Renal cortex interstitium (tissue), 11 donors: ENCODE results near the gene TOP1. TPM values are rescaled to one million over a fixed set of nuclear protein-coding genes. Genes with fewer than 3 reads are reported as not detected.
"Not testable (repeated sequence)": the region's sequence is repeated elsewhere in the genome, so short reads cannot be mapped to it uniquely, and the experiment has no call there.

Experiments used
- DNase-seq, 11 donors: peaks; one replicate each; pipeline ENCODE4 v3.0.0-alpha.2; 2013; ENCODE audit warnings: low read depth in 9 of 11, low spot score in 4 of 11; ENCODE audit errors: extremely low read depth in 1 of 11
- polyA plus RNA-seq, 3 donors: library from polyadenylated mRNA; unstranded; fragments of 120-200 nt; gene quantifications; one replicate each; pipeline ENCODE4 v1.2.1, GENCODE V29; 2013; ENCODE audit not compliant: insufficient read length in 3 of 3

TOP1 gene
- polyA plus RNA-seq, 3 donors = 102 to 124 (median 115) TPM

DNA sequence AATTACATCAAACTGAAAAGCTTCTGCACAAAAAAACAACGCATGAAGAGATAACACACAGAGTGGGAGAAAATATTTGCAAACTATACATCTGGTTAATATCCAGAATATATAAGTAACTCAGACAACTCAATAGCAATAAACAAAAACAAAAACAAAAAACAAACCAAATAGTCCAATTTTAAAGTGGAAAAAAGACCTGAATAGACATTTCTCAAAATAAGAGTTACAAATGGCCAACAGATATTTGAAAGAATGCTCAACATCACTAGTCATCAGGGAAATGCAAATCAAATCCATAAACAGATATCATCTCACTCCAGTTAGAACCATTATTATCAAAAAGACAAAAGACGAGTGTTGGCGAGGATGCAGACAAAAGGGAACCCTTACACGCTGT, 28.8 kb upstream of the TOP1 start:
- DNase-seq = no peak

DNA sequence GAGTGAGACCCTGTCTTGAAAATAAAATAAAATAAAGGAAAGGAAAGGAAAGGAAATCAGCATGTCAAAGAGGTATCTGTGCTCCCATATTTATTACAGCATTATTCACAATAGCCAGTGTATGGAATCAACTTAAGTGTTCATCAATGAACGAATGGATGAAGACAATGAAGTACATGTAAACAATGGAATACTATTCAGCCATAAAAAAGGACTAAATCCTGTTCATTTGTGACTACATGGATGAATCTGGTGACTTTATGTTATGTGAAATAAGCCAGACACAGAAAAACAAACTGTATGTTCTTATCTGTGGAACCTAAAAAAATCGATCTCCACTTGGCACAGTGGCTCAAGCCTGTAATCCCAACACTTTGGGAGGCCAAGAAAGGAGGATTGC, 28.0 kb upstream of the TOP1 start:
- DNase-seq = no peak

DNA sequence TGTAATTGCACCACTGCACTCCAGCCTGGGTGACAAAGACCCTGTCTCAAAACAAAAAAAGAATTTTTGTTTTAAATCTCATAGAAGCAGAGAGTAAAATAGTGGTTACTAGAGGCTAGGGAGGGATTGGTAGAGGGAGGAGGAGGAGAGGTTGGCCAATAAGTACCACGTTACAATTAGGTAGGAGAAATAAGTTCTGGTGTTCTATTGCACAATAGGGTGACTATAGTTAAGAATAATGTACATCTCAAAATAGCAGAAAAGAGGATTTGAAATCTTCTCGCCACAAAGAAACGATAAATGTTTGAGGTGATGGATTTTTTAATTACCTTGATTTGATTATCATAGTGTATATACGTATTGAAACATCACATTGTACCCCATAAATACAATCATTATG, 27.1 kb upstream of the TOP1 start:
- no peak for DNase-seq

DNA sequence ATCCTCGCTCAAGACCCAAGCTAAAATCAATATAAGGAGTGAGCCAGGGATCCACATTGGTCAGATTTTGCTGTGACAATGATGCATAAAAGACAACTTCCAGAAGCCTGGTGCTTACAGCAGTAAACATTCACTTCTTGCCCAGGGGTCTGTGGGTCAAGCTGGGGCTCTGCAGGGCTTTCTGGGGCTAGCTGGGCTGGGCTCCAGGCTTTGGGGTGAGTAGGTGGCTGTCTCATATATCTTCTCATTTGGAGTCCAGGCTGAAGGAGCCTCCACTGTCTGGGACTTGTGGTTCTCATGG, 25.8 kb upstream of the TOP1 start:
- DNase-seq = no peak

DNA sequence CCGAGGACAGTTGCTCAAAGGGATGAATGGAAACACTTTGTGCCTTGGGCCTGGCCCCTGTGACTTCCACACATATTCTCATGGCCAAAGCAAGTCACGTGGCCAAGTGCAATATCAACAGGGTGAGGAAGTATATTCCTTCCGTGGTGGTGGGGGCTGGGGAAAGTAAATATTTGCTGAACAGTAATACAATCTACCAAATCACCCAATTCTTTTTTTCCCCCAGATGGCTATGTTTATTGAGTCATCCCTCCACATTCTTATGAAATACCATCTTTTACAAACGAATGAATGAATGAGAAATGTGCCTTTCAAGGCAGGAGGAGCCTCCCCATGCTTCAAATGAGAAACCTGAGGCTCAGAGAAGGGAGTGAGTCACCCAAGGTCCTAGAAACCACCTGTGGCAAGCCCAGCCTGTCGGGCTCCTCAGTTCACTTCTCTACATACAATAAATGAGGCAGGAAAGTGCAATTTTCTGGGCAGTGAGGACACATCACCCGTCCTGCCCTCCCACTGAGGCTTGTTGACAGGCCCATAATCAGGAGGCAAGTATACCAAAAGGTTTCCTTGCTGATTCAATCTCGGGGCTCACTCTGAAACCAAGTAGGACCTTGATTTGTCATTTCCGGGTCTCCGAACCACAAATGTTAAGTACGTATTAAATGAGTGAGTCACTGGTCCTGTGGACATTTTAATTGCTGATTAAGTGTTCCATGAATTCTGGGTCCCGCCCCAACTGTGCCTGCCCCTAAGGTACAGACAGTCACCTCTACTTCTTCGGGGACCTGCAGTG, 25.3 kb upstream of the TOP1 start:
- peak in 1 of 11 donors; percentile 11 for DNase-seq

DNA sequence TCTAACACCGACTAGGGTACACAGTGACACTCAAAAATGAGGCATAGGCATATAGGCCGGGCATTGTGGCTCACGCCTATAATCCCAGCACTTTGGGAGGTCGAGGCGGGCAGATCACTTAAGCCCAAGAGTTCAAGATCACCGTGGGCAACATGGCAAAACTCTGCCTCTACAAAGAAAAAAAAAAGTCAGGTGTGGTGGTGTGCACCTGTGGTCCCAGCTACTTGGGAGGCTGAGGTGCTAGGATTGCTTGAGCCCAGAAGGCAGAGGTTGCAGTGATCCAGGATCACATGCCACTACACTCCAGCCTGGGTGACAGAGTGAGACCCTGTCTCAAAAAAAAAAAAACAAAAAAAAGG, 24.7 kb upstream of the TOP1 start:
- DNase-seq = not testable (repeated sequence)

DNA sequence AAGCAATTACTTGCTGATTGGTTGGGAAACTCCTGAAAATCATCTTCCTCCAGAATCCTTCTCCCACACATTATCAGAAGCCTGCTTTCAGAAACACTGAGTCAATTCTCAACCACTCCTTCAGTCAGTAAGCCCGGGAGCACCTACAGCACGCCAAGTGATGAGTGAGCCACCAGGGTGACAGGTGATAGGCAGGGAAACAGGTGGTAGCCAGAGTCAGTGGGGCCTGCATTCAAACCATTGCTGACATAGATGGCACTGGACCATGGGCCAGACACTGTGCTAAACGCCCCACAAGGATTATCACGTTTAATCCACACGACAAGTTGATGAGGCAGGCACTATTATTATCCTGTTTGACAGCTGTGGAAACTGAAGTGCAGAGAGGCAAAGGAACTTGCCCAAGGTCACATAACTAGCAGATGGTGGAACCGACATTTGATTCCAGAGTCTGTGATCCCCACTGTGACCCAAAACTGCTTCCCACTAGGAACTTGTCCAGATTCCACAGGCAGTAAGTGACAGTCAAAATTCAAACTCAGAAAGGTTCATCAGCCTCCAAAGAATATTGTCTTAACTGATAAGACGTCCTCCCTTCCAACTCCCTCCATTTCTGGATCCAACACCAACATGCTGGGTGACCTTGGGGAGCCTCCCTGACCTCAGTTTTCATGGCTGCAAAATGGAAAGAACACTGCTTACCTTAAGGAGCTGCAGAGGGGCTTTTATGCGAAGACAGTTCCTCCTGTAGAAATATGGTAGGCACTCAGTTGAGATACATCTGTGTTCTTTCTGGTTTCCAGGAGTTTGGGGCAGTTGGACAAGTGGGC, 23.9 kb upstream of the TOP1 start:
- no peak for DNase-seq

DNA sequence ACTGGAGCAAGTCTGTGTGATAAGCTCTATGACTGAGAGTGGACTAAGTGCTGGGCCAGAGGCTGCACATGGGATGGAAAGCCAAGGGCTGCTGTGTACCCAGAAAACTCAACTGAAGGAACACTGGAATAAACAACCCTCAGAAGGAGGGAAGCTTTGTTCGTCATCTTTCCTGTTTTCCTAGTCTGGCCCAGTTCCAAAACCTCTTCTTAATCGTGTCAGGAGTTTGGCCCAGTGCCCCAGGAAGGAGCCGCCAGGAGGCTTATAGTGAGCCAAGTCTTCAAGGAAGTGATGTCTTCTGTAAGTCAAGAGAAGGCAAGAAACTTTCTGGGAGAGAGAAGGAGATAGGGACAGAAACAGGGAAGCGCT, 23.3 kb upstream of the TOP1 start:
- peak in 7 of 11 donors; percentile 35 to 68 (median 46) for DNase-seq

DNA sequence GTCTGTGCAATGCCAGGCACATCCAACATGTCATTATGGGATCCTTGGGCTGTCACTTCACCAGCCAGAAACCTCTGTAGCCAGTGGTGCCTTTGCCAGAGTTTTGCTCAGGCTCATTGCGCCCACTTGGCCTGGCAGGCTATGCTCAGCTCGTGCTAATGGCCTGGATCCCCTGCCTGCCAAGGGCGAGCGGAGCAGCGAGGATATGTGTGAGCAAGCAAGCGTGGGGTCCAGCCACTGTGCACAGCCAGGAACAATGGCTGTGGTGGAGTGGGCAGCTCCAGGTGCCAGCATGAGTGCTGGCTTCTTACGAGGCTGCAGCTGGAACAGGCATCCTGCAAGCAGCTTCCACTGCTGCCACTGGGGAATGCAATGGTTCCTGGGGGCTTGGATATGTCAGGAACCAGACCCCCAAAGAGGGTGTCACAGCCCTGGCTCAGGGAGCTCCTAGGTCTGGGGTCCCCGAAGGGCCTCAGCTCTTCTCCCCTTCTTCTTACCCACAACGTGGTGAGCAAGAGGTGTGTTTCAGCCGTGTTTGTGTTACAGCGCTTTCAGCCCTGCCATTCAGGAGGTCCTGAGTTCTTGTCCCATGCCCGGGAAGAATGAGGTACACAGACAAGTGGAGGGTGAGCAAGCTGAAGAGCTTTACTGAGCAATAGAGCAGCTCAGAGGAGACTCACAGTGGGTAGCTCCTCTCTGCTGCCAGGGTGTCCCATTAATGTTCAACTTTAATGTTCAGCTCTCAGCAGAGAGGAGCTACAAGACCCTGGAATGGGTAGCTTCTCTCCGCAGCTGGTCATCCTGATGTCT, 22.3 kb upstream of the TOP1 start:
- no peak for DNase-seq

DNA sequence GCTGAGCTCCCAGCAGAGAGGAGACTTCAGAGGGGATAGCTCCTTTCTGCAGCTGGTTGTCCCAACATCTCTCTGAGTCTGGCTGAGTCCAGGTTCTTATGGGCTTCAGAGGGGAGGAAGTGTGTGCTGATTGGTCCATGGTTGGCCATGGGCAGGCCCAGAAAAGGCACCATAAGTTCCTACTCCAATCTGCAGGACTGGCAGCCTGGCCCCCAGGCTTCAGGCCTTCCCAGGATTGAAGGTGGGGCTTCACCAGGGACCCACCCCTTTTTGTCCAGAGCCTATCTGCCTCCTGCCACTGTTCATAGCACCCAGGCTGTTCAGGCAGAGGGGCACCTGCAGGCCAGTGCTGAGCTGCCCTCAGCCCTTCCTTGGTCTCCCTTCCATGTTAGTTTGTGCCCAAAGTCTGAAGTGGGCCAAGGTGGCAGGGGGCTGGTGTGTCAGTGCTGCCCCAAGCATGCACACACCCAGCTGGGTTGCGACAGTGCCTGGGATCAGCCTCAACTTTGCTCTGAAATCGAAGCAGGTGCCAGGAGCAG, 21.6 kb upstream of the TOP1 start:
- no peak for DNase-seq

DNA sequence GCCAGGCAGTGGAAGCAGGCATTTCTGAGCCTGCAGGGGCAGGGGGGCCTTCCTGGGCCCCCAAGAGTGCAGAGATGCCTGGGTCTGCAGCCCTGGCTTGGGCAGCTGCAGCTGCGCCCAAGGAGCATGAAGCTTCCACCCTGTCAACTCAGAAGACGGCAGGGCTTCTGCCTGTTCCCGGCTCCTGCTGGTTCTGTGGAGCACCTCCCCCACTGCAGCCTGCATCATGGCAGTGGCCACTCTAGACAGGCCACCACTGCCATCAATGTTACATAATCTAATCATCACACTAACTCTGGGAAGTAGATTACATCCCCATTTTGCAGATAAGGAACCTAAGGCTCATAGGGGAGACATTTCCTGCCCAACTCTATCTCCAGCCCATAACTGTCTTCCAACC, 21.1 kb upstream of the TOP1 start:
- DNase-seq = no peak

DNA sequence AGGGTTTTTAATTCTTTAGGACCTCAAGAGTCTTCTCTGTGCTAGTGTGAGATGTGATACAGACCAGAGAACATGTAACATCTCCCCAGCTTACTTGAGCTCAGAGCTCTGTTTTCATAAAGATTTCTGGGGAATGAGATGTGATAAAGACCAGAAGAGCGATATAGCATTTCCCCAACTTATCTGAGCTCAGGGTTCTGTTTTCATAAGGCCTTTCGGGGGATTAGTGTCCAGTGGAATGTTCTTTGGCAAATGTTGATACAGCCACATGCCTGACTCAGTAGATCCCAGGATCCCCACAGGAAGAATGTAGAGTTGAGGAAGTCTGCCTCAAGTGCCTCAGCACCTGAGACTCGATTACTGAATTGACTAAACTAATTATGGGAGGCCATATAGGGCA, 18.7 kb upstream of the TOP1 start:
- no peak for DNase-seq

DNA sequence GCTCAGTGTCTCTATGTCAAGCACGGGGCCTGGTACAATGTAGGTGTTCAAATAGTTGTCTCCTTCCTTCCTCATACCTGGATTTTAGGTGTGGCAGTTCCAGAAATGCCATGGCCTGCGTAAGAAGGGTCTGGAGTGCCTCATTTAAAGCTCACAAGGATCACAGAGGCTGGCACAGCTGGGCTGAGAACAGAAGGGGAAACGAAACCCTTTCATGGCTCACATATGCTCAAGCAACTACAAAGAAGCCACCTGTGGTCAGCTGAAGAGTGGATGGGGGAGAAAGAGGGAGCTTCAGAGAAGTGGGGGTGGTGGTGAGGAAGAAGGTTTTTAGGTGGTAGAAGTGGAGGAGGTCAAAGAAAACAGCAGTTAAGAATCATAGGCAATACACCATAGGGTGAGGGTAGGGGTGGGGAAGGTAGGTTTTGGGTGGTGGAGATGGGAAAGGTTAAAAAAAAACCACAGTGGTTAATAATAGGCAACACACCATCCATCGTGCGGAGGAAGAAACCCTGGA, 17.0 kb upstream of the TOP1 start:
- DNase-seq = no peak

DNA sequence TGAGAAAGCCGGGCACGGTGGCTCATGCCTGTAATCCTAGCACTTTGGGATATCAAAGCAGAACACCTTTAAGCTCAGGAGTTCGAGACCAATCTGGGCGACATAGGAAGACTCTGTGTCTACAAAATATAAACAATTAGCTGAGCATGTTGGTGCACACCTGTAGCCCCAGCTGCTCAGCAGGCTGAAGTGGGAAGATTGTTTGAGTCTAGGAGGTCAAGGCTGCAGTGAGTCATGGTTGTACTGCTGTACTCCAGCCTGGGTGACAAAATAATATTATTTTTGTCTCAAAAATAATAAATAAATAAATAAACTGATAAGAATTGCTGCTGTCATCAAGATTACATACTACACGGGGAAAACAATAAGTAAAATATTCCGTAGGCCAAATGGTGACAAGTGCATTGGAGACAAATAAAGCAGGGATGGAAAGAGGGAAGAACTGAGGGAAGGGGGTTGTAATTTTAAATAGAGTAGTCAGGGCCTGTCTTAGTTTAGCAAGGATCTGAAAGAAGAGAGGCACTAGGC, 14.0 kb upstream of the TOP1 start:
- no peak for DNase-seq

DNA sequence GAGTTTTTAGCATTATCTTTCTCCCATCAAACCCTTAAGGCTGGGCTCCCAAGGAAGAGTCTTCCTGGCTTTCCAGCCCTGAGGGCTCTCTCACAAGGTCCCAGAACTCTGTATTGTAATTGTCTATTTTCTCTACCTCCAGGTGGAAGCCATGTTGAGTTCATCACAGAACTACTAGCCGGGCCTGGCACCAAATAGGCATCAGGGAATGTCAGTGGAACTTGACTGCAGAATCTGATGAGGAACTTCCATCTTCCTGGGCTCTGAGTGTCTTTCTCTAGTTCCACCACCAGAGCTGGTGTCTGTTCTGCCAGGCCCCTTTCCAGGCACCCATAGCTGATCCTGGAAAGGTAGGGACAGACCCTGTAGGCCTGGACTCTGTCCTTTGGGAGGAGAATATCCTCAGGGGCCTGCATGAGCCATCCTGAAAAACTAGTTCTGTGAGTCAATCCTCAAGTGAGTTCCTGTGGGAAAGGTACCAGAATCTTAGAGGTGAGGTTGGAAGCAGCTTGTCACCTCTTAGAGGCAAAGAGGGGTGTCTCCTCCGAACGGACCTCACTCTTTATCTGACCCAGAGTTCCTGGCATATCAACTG, 11.1 kb upstream of the TOP1 start:
- no peak for DNase-seq

DNA sequence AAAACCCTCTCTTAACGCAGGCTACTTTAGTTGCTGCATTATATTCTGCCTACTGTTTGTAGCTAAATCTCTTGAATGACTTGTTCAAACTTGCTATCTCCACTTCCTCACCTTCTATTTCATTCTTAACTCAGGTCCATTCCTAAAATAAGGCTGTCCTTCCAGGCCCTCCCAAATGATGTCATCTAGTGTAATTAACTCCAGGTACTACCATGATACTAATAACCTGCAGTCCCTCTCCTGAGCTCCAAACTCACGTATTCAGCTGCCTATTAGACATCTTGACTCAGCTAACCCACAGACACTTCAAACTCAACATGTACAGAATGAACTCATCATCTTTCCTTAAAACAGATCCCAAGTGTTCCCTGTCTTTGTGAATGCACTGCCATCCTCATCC, 10.5 kb upstream of the TOP1 start:
- DNase-seq = no peak

DNA sequence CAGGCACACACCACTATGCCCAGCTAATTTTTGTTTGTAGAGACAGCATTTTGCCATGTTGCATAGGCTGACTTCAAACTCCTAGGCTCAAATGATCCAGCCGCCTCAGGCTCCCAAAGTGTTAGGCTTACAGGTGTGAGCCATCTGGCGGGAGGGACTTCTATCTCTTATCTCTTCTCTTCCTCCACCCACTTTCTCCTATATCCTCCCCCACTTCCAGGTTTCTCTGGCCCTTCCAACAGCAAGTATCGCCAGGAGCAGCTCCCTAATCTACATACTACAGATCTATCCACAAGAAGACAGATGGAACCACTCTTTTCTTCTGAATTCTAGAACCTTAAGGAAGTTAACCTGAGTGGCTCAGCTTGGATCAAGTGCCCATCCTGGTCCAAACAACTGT, 5.1 kb upstream of the TOP1 start:
- no peak for DNase-seq

DNA sequence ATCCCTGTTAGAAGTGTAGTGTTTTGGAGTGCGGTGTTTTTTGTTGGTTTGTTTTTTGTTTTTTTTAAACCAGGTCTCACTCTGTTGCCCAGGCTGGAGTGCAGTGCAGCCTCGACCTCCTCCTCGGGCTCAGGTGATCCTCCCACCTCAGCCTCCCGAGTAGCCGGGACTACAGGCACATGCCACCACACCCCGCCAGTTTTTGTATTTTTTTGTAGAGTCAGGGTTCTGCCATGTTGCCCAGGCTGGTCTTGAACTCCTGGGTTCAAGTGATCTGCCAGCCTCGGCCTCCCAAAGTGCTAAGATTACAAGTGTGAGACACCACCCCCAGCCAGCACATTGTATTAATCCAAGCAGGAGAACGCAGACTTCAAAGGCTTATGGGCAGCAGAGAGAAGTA, 1.3 kb upstream of the TOP1 start:
- no peak for DNase-seq

DNA sequence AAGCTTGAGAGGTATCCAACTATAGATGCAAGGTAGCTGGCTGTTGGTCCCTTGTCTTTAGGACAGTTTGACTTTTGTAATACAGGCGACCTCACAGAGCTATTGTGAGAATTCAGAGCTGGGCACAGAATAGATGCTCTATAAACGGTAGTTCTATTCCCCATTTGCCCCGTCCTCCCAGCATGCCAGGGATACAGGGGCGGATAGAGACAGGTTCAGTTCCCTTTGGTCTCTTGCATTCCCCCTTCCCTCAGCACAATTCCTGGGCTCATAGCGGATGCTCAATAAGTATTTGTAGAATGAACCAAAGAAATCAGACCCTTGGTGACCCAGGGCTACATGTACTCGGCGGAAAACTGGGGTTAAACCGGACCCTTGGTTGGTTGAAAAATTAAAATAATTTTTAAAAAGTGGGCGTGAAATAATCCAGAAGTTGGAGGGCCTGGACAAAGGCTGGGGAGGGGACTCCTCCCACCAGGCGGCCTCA, 707 bp upstream of the TOP1 start:
- DNase-seq = no peak
